SK-N-SH (cell line): ENCODE measurements around the gene SPATS1. TPM values are rescaled to one million over a fixed set of nuclear protein-coding genes. Genes with fewer than 3 reads are reported as not detected.

Source experiments
- CTCF ChIA-PET: fragments of 300-600, 350-600 bp; formaldehyde crosslinking; extraction: SDS; loops from one replicate; lab custom pipeline; 2021; lab: Yijun Ruan, JAX
- POLR2A ChIA-PET: fragments of 350-600 bp; sonication (Branson Sonifier 250); formaldehyde crosslinking; extraction: SDS; loops from one replicate; lab custom pipeline; 2020; ENCODE audit warnings: antibody characterized with exemption, inconsistent platforms; lab: Yijun Ruan, JAX
- DNase-seq: peaks from one replicate; pipeline ENCODE4 v3.0.0; 2012
- H2AFZ ChIP-seq: fragments of 200-600 bp; sonication (generic); 2 replicates; pipeline ENCODE4 v1.8.1; 2016; ENCODE audit warnings: antibody characterized with exemption, mild to moderate bottlenecking, low read depth
- H3F3A ChIP-seq: fragments of 200-600 bp; sonication (generic); replicated peaks from 2 replicates; pipeline ENCODE3; 2016; ENCODE audit warnings: antibody characterized with exemption, mild to moderate bottlenecking; ENCODE audit not compliant: insufficient read depth
- H3K27ac ChIP-seq, 2 experiments: fragments of 200-500 bp in 1 of 2; fragments of 200-600 bp in 1 of 2; sonication (Bioruptor generic) in 1 of 2; sonication (generic), shearing (Covaris generic) in 1 of 2; 2 replicates each; pipeline versions ENCODE4 v1.5.1 to v1.6.1; 2014 to 2016; ENCODE audit warnings: low read depth in 2 of 2, inconsistent platforms in 1 of 2, low read length in 1 of 2, mild to moderate bottlenecking in 1 of 2, mixed read lengths in 1 of 2
- H3K27me3 ChIP-seq: fragments of 200-600 bp; sonication (generic), shearing (Covaris generic); 2 replicates; pipeline ENCODE4 v1.6.1; 2016; ENCODE audit warnings: mixed run types; ENCODE audit not compliant: insufficient read depth
- H3K36me3 ChIP-seq, 2 experiments: fragments of 200-500 bp in 1 of 2; fragments of 200-600 bp in 1 of 2; sonication (Bioruptor generic) in 1 of 2; sonication (generic) in 1 of 2; replicated peaks in 1 of 2; 2 replicates each; pipeline versions ENCODE3 to v1.5.1; 2014 to 2016; ENCODE audit warnings: low read length in 1 of 2, mild to moderate bottlenecking in 1 of 2; ENCODE audit not compliant: insufficient read depth in 2 of 2, control insufficient read depth in 1 of 2
- H3K4me1 ChIP-seq, 2 experiments: fragments of 200-500 bp in 1 of 2; fragments of 200-600 bp in 1 of 2; sonication (Bioruptor generic) in 1 of 2; sonication (generic), shearing (Covaris generic) in 1 of 2; 2 replicates each; pipeline versions ENCODE4 v1.5.1 to v1.6.1; 2014 to 2016; ENCODE audit warnings: low read depth in 1 of 2, low read length in 1 of 2, mixed run types in 1 of 2; ENCODE audit not compliant: insufficient read depth in 2 of 2, control insufficient read depth in 1 of 2
- H3K4me2 ChIP-seq: fragments of 200-600 bp; sonication (generic), shearing (Covaris generic); 2 replicates; pipeline ENCODE4 v1.6.1; 2017; ENCODE audit warnings: mixed run types
- H3K4me3 ChIP-seq, 2 experiments: fragments of 200-500 bp in 1 of 2; fragments of 200-600 bp in 1 of 2; sonication (Bioruptor generic) in 1 of 2; sonication (generic), shearing (Covaris generic) in 1 of 2; 2 replicates each; pipeline versions ENCODE4 v1.5.1 to v1.8.1; 2014 to 2016; ENCODE audit warnings: low read depth in 2 of 2, inconsistent platforms in 1 of 2, low read length in 1 of 2, mild to moderate bottlenecking in 1 of 2, mixed read lengths in 1 of 2, moderate library complexity in 1 of 2
- H3K79me2 ChIP-seq: fragments of 200-600 bp; sonication (generic); 2 replicates; pipeline ENCODE4 v1.8.1; 2017; ENCODE audit warnings: mild to moderate bottlenecking; ENCODE audit not compliant: insufficient read depth
- H3K9ac ChIP-seq: fragments of 200-600 bp; sonication (generic); 2 replicates; pipeline ENCODE4 v1.6.1; 2017; ENCODE audit warnings: mixed run types
- H3K9me2 ChIP-seq: fragments of 200-600 bp; sonication (generic); 2 replicates; pipeline ENCODE4 v1.6.1; 2017; ENCODE audit warnings: mixed run types
- H3K9me3 ChIP-seq: fragments of 200-600 bp; sonication (generic); 2 replicates; pipeline ENCODE4 v1.6.1; 2017; ENCODE audit warnings: mixed run types, mild to moderate bottlenecking, moderate library complexity
- H4K20me1 ChIP-seq: fragments of 200-600 bp; sonication (generic); 2 replicates; pipeline ENCODE4 v1.6.1; 2017; ENCODE audit warnings: mild to moderate bottlenecking, mixed run types; ENCODE audit not compliant: insufficient read depth
- CHD2 ChIP-seq: fragments of 150-350 bp; IDR thresholded peaks from 2 replicates; pipeline ENCODE4 v1.6.1; 2018; ENCODE audit warnings: low read length; ENCODE audit not compliant: partially characterized antibody
- CTCF ChIP-seq: fragments of 200-600 bp; sonication (generic); IDR thresholded peaks from 2 replicates; pipeline ENCODE4 v1.6.1; 2017; ENCODE audit warnings: antibody characterized with exemption, mild to moderate bottlenecking, moderate library complexity
- ELF1 ChIP-seq: IDR thresholded peaks from 2 replicates; pipeline ENCODE4 v1.4.0; 2012
- EP300 ChIP-seq, 2 experiments: IDR thresholded peaks; 2 replicates each; pipeline versions ENCODE4 v1.4.0 to v1.6.1; 2012; ENCODE audit warnings: borderline replicate concordance in 1 of 2, low read depth in 1 of 2, low read length in 1 of 2
- FOXJ3 ChIP-seq: sonication (generic); formaldehyde crosslinking; IDR thresholded peaks from 2 replicates; pipeline ENCODE4 v1.5.1; 2020; ENCODE audit warnings: mild to moderate bottlenecking, missing genetic modification reagents
- FOXM1 ChIP-seq: IDR thresholded peaks from 2 replicates; pipeline ENCODE4 v1.4.0; 2012; ENCODE audit warnings: low read depth, mild to moderate bottlenecking
- GABPA ChIP-seq: IDR thresholded peaks from 2 replicates; pipeline ENCODE4 v1.4.0; 2012; ENCODE audit warnings: low read depth, mild to moderate bottlenecking
- GATA2 ChIP-seq: sonication (generic); formaldehyde crosslinking; IDR thresholded peaks from 2 replicates; pipeline ENCODE4 v1.5.0; 2020; ENCODE audit warnings: mild to moderate bottlenecking, missing genetic modification reagents
- JUND ChIP-seq: IDR thresholded peaks from 2 replicates; pipeline ENCODE4 v1.4.0; 2012
- MAX ChIP-seq: IDR thresholded peaks from 2 replicates; pipeline ENCODE4 v1.4.0; 2012; ENCODE audit warnings: low read depth
- MEF2A ChIP-seq: IDR thresholded peaks from 2 replicates; pipeline ENCODE4 v1.4.0; 2012; ENCODE audit warnings: low read depth, borderline replicate concordance
- MXI1 ChIP-seq: IDR thresholded peaks from 2 replicates; pipeline ENCODE4 v1.6.1; 2012; ENCODE audit warnings: mild to moderate bottlenecking, low read depth, low read length, improper control_type of control experiment
- NFIC ChIP-seq: IDR thresholded peaks from 2 replicates; pipeline ENCODE4 v1.4.0; 2012; ENCODE audit warnings: borderline replicate concordance
- NRF1 ChIP-seq: IDR thresholded peaks from 2 replicates; pipeline ENCODE4 v1.6.1; 2012; ENCODE audit warnings: low read depth, mild to moderate bottlenecking, low read length
- POLR2AphosphoS5 ChIP-seq: IDR thresholded peaks from 2 replicates; pipeline ENCODE4 v1.6.1; 2012; ENCODE audit warnings: low read depth, low read length
- RAD21 ChIP-seq: IDR thresholded peaks from 2 replicates; pipeline ENCODE4 v1.6.1; 2012; ENCODE audit warnings: mild to moderate bottlenecking, low read length
- RXRA ChIP-seq: IDR thresholded peaks from 2 replicates; pipeline ENCODE4 v1.4.0; 2012; ENCODE audit warnings: low read depth, mild to moderate bottlenecking, borderline replicate concordance
- TAF1 ChIP-seq: IDR thresholded peaks from 2 replicates; pipeline ENCODE4 v1.6.1; 2012; ENCODE audit warnings: low read depth, mild to moderate bottlenecking, low read length, moderate library complexity, borderline replicate concordance
- TCF12 ChIP-seq: IDR thresholded peaks from 2 replicates; pipeline ENCODE4 v1.4.0; 2012
- USF1 ChIP-seq: IDR thresholded peaks from 2 replicates; pipeline ENCODE4 v1.4.0; 2012; ENCODE audit warnings: low read depth, borderline replicate concordance
- USF2 ChIP-seq: fragments of 150-350 bp; IDR thresholded peaks from 2 replicates; pipeline ENCODE4 v1.6.1; 2017; ENCODE audit warnings: antibody characterized with exemption, low read length, low read depth, borderline replicate concordance
- ZBTB33 ChIP-seq: IDR thresholded peaks from 2 replicates; pipeline ENCODE4 v1.4.0; 2012; ENCODE audit warnings: low read depth, borderline replicate concordance
- polyA plus RNA-seq, 3 experiments: library from polyadenylated mRNA; depleted of rRNA; stranded (reverse); fragments of >200 nt; gene quantifications; 2 replicates each; pipeline ENCODE4 v1.2.3, GENCODE V29; 2012

The SPATS1 gene
- polyA plus RNA-seq, 1 of the 3 experiments (the other 2 are of a cell fraction): not detected

- TF ChIP-seq ZBTB33 (no peak), NFIC (no peak)
These were observed 21.2 kb upstream of the SPATS1 start (continued) for GRCh38 chr6:44321210-44321609.

GRCh38 chr6:44327096-44327495 lies 15.4 kb upstream of the SPATS1 start:
- H3K4me1 ChIP-seq: no peaks in the 10 kb centered on the region
- no peaks in the 10 kb centered on the region for H3F3A ChIP-seq
- H3K27ac ChIP-seq: no peak overlapping the region
- H3K4me3 ChIP-seq: no peak overlapping the region
- ChIA-PET POLR2A (no interaction called here), CTCF (interaction anchor here (0.9 to 1.7 kb wide), 7 partner anchors 9 to 176 kb away, joined by 3 to 8 read pairs (median 4); partner anchors contain the start of genes AARS2 and SPATS1)
- no peak overlapping the region for H3K9ac ChIP-seq
- H3K4me2 ChIP-seq: no peak overlapping the region
- H3K36me3 ChIP-seq: no peaks in the 10 kb centered on the region
- H4K20me1 ChIP-seq: no peaks in the 10 kb centered on the region
- H3K9me2 ChIP-seq: no peaks in the 10 kb centered on the region
- H2AFZ ChIP-seq: no peak overlapping the region
- no peaks in the 10 kb centered on the region for H3K9me3 ChIP-seq
- TF ChIP-seq FOXJ3 (CRISPR knock-in tag): no peak
- no peak for TF ChIP-seq FOXM1
- no peak for TF ChIP-seq GABPA
- TF ChIP-seq TAF1: no peak
- TF ChIP-seq MXI1: no peak
- TF ChIP-seq USF1: no peak
- no peak for TF ChIP-seq EP300 (IDR thresholded peaks at IDR 0.05; ENCODE audit: borderline replicate concordance in 1 of 2, low read depth in 1 of 2, low read length in 1 of 2)
- no peak for TF ChIP-seq NRF1
- no peak for TF ChIP-seq MEF2A
- no peak for TF ChIP-seq CTCF
- no peak for TF ChIP-seq GATA2 (CRISPR knock-in tag)
- TF ChIP-seq USF2: no peak
- no peak for TF ChIP-seq TCF12
- no peak for TF ChIP-seq CHD2
- no peak for TF ChIP-seq RAD21
- TF ChIP-seq JUND: no peak
- TF ChIP-seq POLR2AphosphoS5: no peak
- TF ChIP-seq MAX: no peak
- no peak for TF ChIP-seq RXRA
- no peak for TF ChIP-seq ELF1
- TF ChIP-seq, all 33 proteins: peak for 0
- H3K27me3 ChIP-seq: peaks cover 21% of the 10 kb centered on the region
- DNase-seq: no peak
- H3K79me2 ChIP-seq: no peaks in the 10 kb centered on the region
